DOHH2 (cell line): ENCODE measurements around the gene PYGB.

Experiments used
- H3F3A ChIP-seq: fragments of 200-600 bp; sonication (generic), shearing (Covaris generic); 2 replicates; pipeline ENCODE4 v1.6.0; 2016; ENCODE audit warnings: antibody characterized with exemption, mild to moderate bottlenecking; ENCODE audit not compliant: control insufficient read depth, insufficient read depth
- H3K27ac ChIP-seq: fragments of 200-600 bp; sonication (generic); 2 replicates; pipeline ENCODE4 v1.5.1; 2014; ENCODE audit warnings: low read depth, mild to moderate bottlenecking, low read length, moderate library complexity
- H3K27me3 ChIP-seq: fragments of 200-600 bp; sonication (generic); 2 replicates; pipeline ENCODE4 v1.6.1; 2014; ENCODE audit warnings: mild to moderate bottlenecking, low read length, mixed read lengths; ENCODE audit not compliant: control insufficient read depth
- H3K36me3 ChIP-seq: fragments of 200-600 bp; sonication (generic); 2 replicates; pipeline ENCODE4 v1.6.1; 2014; ENCODE audit warnings: mild to moderate bottlenecking, low read length, moderate library complexity, mixed read lengths; ENCODE audit not compliant: control insufficient read depth
- H3K4me1 ChIP-seq: fragments of 200-600 bp; sonication (generic); 2 replicates; pipeline ENCODE4 v1.6.1; 2014; ENCODE audit warnings: mild to moderate bottlenecking, low read length, mixed read lengths; ENCODE audit not compliant: control insufficient read depth
- H3K4me2 ChIP-seq: fragments of 200-600 bp; sonication (generic); 2 replicates; pipeline ENCODE4 v1.6.0; 2014; ENCODE audit warnings: mild to moderate bottlenecking, low read length, moderate library complexity
- H3K4me3 ChIP-seq: fragments of 200-600 bp; sonication (generic); 2 replicates; pipeline ENCODE4 v1.5.1; 2014; ENCODE audit warnings: mild to moderate bottlenecking, low read length, mixed read lengths
- H3K79me2 ChIP-seq: fragments of 200-600 bp; sonication (generic); 2 replicates; pipeline ENCODE4 v1.6.1; 2014; ENCODE audit warnings: mild to moderate bottlenecking, low read length, mixed read lengths; ENCODE audit not compliant: control insufficient read depth
- H3K9me2 ChIP-seq: fragments of 200-600 bp; sonication (generic); replicated peaks from 2 replicates; pipeline ENCODE4 v1.6.1; 2014; ENCODE audit warnings: mild to moderate bottlenecking, low read length, mixed read lengths; ENCODE audit not compliant: control insufficient read depth
- H3K9me3 ChIP-seq: fragments of 200-600 bp; sonication (generic); 2 replicates; pipeline ENCODE4 v1.6.1; 2014; ENCODE audit warnings: antibody characterized with exemption, low read length, mixed read lengths; ENCODE audit not compliant: control insufficient read depth, insufficient read depth
- H4K20me1 ChIP-seq: fragments of 200-600 bp; sonication (generic); 2 replicates; pipeline ENCODE4 v1.6.0; 2014; ENCODE audit warnings: low read depth, mild to moderate bottlenecking, antibody characterized with exemption, low read length, moderate library complexity; ENCODE audit not compliant: control insufficient read depth, insufficient read depth
- EZH2phosphoT487 ChIP-seq: fragments of 200-600 bp; sonication (generic); IDR thresholded peaks from 2 replicates; pipeline ENCODE4 v1.6.1; 2017; ENCODE audit warnings: borderline replicate concordance, mild to moderate bottlenecking, antibody characterized with exemption, low read length, moderate library complexity, mixed read lengths
- TF ChIP-seq, protein P1 (sequence below): fragments of 200-600 bp; sonication (generic); IDR thresholded peaks from one replicate; pipeline ENCODE4 v1.5.1; 2014; ENCODE audit warnings: antibody characterized with exemption, mild to moderate bottlenecking, low read depth, low read length; ENCODE audit not compliant: poor library complexity, severe bottlenecking

Gene PYGB

DNA sequence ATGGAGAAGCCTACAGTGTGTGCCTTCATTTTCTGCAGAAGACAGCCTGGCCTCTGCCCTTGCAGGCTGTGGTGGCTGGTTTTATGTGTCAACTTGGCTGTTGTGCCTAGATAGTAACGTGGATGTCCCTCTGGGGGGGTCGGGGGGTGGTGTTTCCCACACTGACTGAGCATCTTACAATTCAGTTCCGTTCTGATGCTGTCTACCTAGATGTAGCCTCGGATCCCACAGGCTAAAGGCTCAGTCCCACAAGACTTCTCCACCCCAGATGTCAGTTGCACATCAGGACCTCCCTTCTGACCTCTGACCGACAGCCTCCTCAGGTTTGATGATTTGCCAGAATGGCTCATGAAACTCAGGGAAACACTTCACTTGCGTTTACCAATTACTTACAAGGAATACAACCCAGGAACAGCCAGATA, 4.4 kb downstream of the PYGB start:
- Histone ChIP-seq H3F3A (no peaks in the 10 kb centered on the region), H3K27me3 (0 out of 2 replicates have a peak, but pooled peaks cover under 1% of the 10 kb centered on the region), H4K20me1 (peaks cover 12% of the 10 kb centered on the region; the same call in 1 of the 2 replicates), H3K27ac (no peak overlapping the region), H3K4me1 (peaks cover 15% of the 10 kb centered on the region), H3K4me2 (no peak overlapping the region), H3K36me3 (no peaks in the 10 kb centered on the region), H3K9me2 (no peaks in the 10 kb centered on the region), H3K4me3 (no peak overlapping the region), H3K9me3 (no peaks in the 10 kb centered on the region), H3K79me2 (peaks cover 65% of the 10 kb centered on the region)
- no peak for TF ChIP-seq EZH2phosphoT487
- TF ChIP-seq, protein P1, sequence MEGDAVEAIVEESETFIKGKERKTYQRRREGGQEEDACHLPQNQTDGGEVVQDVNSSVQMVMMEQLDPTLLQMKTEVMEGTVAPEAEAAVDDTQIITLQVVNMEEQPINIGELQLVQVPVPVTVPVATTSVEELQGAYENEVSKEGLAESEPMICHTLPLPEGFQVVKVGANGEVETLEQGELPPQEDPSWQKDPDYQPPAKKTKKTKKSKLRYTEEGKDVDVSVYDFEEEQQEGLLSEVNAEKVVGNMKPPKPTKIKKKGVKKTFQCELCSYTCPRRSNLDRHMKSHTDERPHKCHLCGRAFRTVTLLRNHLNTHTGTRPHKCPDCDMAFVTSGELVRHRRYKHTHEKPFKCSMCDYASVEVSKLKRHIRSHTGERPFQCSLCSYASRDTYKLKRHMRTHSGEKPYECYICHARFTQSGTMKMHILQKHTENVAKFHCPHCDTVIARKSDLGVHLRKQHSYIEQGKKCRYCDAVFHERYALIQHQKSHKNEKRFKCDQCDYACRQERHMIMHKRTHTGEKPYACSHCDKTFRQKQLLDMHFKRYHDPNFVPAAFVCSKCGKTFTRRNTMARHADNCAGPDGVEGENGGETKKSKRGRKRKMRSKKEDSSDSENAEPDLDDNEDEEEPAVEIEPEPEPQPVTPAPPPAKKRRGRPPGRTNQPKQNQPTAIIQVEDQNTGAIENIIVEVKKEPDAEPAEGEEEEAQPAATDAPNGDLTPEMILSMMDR: no peak

DNA sequence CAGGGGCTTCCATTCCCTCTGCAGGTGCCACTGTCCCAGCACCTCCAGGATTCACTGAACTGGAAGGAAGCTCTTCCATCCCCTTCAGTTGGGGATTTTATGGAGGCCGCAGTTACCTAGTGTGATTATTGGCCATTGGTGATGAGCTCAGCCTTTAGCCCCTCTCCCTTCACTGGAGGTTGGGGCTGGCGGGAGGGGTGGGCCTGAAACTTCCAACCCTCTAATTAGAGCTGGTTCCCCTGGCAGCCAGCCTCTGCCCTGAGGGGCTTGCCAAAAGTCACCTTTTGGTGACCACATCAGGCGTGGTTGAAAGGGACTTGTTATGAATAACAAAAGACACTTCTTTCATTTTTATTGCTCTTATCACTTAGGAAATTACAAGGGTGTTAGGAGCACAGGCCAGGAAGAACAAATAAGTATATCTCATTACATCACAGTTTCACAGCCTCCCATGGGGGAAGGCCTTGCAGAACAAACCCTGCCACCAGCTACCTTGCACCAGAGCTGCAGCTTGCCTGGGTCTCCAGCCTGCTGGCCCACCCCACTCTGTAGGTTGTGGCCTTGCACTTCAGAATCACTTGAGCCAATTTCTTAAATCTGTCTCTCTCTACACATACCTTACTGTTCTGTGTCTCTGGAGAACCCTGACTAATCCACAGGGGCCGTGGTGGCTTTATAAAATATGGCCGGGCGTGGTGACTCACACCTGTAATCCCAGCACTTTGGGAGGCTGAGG, 5.0 kb downstream of the PYGB start:
- Histone ChIP-seq H3K9me2 (no peaks in the 10 kb centered on the region), H3K27ac (no peak overlapping the region), H3K27me3 (no peaks in the 10 kb centered on the region), H3K4me1 (peaks cover 10% of the 10 kb centered on the region), H3K4me2 (no peak overlapping the region), H3K4me3 (no peak overlapping the region), H4K20me1 (peaks cover 12% of the 10 kb centered on the region; the same call in 1 of the 2 replicates), H3K9me3 (no peaks in the 10 kb centered on the region), H3F3A (no peaks in the 10 kb centered on the region), H3K79me2 (peaks cover 65% of the 10 kb centered on the region), H3K36me3 (no peaks in the 10 kb centered on the region)
- TF ChIP-seq, protein P1: no peak
- no peak for TF ChIP-seq EZH2phosphoT487

DNA sequence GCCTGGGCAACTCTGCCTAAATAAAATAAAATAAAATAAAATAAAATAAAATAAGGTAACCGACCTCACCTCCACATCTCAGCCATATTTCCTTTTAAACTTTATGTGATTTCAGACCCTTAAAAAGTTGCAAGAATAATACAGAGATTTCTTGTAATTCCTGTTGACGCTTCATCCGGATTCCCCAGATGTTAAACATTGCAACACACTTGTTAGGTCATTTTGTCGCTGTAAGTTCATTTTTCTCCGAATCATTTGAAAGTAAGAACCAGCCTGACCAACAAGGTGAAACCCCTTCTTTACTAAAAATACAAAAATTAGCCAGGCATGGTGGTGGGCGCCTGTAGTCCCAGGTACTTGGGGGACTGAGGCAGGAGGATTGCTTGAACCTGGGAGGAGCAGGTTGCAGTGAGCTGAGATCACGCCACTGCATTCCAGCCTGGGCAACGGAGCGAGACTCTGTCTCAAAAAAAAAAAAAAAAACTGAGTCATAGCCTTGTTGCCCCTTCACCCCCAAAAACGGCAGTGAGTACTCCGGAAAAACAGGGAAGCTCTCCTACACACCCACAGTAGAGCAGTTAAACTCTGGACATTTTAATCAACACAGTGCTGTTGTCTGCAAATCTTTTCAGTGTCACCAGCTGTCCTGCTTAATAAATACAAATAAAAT, 5.9 kb downstream of the PYGB start:
- peaks cover under 1% of the 10 kb centered on the region; the same call in 1 of the 2 replicates for H3K36me3 ChIP-seq

More for the DNA sequence above, 5.9 kb downstream of the PYGB start:
- H4K20me1 ChIP-seq: peaks cover 12% of the 10 kb centered on the region; the same call in 1 of the 2 replicates
- peaks cover 9% of the 10 kb centered on the region for H3K4me1 ChIP-seq
- peaks cover 58% of the 10 kb centered on the region for H3K79me2 ChIP-seq
- H3K9me2 ChIP-seq: no peaks in the 10 kb centered on the region
- H3K4me3 ChIP-seq: no peak overlapping the region
- H3K9me3 ChIP-seq: no peaks in the 10 kb centered on the region
- no peak overlapping the region for H3K27ac ChIP-seq
- no peak for TF ChIP-seq EZH2phosphoT487
- TF ChIP-seq, protein P1: no peak
- H3K27me3 ChIP-seq: no peaks in the 10 kb centered on the region
- H3F3A ChIP-seq: no peaks in the 10 kb centered on the region
- no peak overlapping the region for H3K4me2 ChIP-seq
